HS-27A (cell line): ENCODE results near the gene CENPM.

ENCODE experiments used
- DNase-seq: peaks from one replicate; pipeline ENCODE4 v3.0.0-alpha.2; 2012; ENCODE audit warnings: low read depth, missing footprints

The CENPM gene

GRCh38 chr22:41913842-41914534, 33.0 kb downstream of the CENPM start:
- no peak for DNase-seq

- DNase-seq: no peak
Measured at GRCh38 chr22:41913040-41913719, 33.8 kb downstream of the CENPM start.

- DNase-seq: no peak
Measured at GRCh38 chr22:41912338-41913039, 34.5 kb downstream of the CENPM start.

- DNase-seq: no peak
Measured at GRCh38 chr22:41911001-41911611, 35.8 kb downstream of the CENPM start.

- no peak for DNase-seq
Measured at GRCh38 chr22:41910050-41911000, 36.6 kb downstream of the CENPM start.

- DNase-seq: no peak
Measured at GRCh38 chr22:41909310-41910049, 37.5 kb downstream of the CENPM start.

GRCh38 chr22:41908411-41909309, 38.3 kb downstream of the CENPM start:
- no peak for DNase-seq

- no peak for DNase-seq
Measured at GRCh38 chr22:41907436-41908401, 39.2 kb downstream of the CENPM start.

- DNase-seq: no peak
Measured at GRCh38 chr22:41906822-41907221, 40.1 kb downstream of the CENPM start.

- DNase-seq: no peak
Measured at GRCh38 chr22:41905411-41906202, 41.3 kb downstream of the CENPM start.

- no peak for DNase-seq
Measured at GRCh38 chr22:41904450-41905410, 42.2 kb downstream of the CENPM start.

- DNase-seq: no peak
Measured at GRCh38 chr22:41902932-41903421, 44.0 kb downstream of the CENPM start.

GRCh38 chr22:41902016-41902415, 44.9 kb downstream of the CENPM start:
- DNase-seq: no peak

- no peak for DNase-seq
Measured at GRCh38 chr22:41900652-41901312, 46.2 kb downstream of the CENPM start.

- DNase-seq: no peak
Measured at GRCh38 chr22:41899992-41900651, 46.8 kb downstream of the CENPM start.
